ENCODE measurements around the gene CDS1.
"Not testable (repeated sequence)": the region's sequence is repeated elsewhere in the genome, so short reads cannot be mapped to it uniquely, and the experiment has no call there.

The CDS1 gene

GRCh38 chr4:84614891-84615290, 32.0 kb downstream of the CDS1 start:
- no peak for DNase-seq

GRCh38 chr4:84615355-84615754, 32.4 kb downstream of the CDS1 start:
- no peak for DNase-seq

- DNase-seq, result no peak
Measured at GRCh38 chr4:84622959-84623358, 40.0 kb downstream of the CDS1 start.

- no peak for DNase-seq
Measured at GRCh38 chr4:84623661-84624060, 40.7 kb downstream of the CDS1 start.

- no peak for DNase-seq
Measured at GRCh38 chr4:84626673-84627072, 43.7 kb downstream of the CDS1 start.

GRCh38 chr4:84631573-84631972, 48.6 kb downstream of the CDS1 start:
- DNase-seq, result no peak

GRCh38 chr4:84632092-84632491, 49.2 kb downstream of the CDS1 start:
- DNase-seq, result no peak

GRCh38 chr4:84634961-84635360, 52.0 kb downstream of the CDS1 start:
- no peak for DNase-seq

GRCh38 chr4:84638092-84638491, 55.2 kb downstream of the CDS1 start:
- DNase-seq, result no peak

- DNase-seq, result no peak
Measured at GRCh38 chr4:84639145-84639544, 56.2 kb downstream of the CDS1 start.

- DNase-seq, result no peak
Measured at GRCh38 chr4:84644087-84644486, 61.2 kb downstream of the CDS1 start.

- DNase-seq, result no peak
Measured at GRCh38 chr4:84647312-84647884, 64.5 kb downstream of the CDS1 start.

GRCh38 chr4:84648178-84648577, 65.3 kb downstream of the CDS1 start:
- no peak for DNase-seq

GRCh38 chr4:84648863-84649647, 66.1 kb downstream of the CDS1 start:
- no peak for DNase-seq

GRCh38 chr4:84651499-84651898, 68.6 kb downstream of the CDS1 start:
- DNase-seq, result no peak

- DNase-seq, result no peak
Measured at GRCh38 chr4:84652478-84652877, 69.6 kb downstream of the CDS1 start.

GRCh38 chr4:84660606-84661005, 77.7 kb downstream of the CDS1 start:
- no peak for DNase-seq

GRCh38 chr4:84661191-84661939, 78.4 kb downstream of the CDS1 start:
- DNase-seq, result no peak

- not testable (repeated sequence) for DNase-seq
Measured at GRCh38 chr4:84664767-84665166, 81.8 kb downstream of the CDS1 start.

GRCh38 chr4:84666439-84666838, 83.5 kb downstream of the CDS1 start:
- DNase-seq, result no peak

GRCh38 chr4:84669201-84669600, 86.3 kb downstream of the CDS1 start:
- DNase-seq, result no peak

GRCh38 chr4:84672177-84672576, 89.2 kb downstream of the CDS1 start:
- no peak for DNase-seq

GRCh38 chr4:84673475-84674240, 90.7 kb downstream of the CDS1 start:
- DNase-seq, result no peak

All from DMS 273 treated with DMSO at 0.1 percent for 48 hours (cell line).